Epithelial cell of proximal tubule (primary cell): ENCODE measurements around the gene PPOX. TPM values are rescaled to one million over a fixed set of nuclear protein-coding genes. Genes with fewer than 3 reads are reported as not detected.

ENCODE experiments used
- DNase-seq: peaks from one replicate; pipeline ENCODE4 v3.0.0-alpha.2; 2011; ENCODE audit warnings: low read depth
- H3K4me3 ChIP-seq: 2 replicates; pipeline ENCODE4 v1.5.1; 2011; ENCODE audit warnings: low read depth, mild to moderate bottlenecking, low read length
- CTCF ChIP-seq: conservative IDR thresholded peaks from 2 replicates; pipeline ENCODE4 v1.5.1; 2012; ENCODE audit warnings: low read depth, mild to moderate bottlenecking, low read length
- total RNA-seq: library from RNA; depleted of rRNA; stranded (reverse); fragments of >200 nt; gene quantifications from 2 replicates; pipeline ENCODE4 v1.2.3, GENCODE V29; 2015

Gene PPOX
- total RNA-seq, 1 donor from 2014 or later = 22.0 TPM

- no peak for TF ChIP-seq CTCF
- DNase-seq = no peak
- H3K4me3 ChIP-seq = no peak overlapping the region
These were observed 31.5 kb downstream of the PPOX start for GRCh38 chr1:161197560-161198193.

GRCh38 chr1:161198194-161198896 is 32.1 kb downstream of the PPOX start:
- H3K4me3 ChIP-seq = no peak overlapping the region
- no peak for DNase-seq
- no peak for TF ChIP-seq CTCF

- no peak within 1 kb of the TSS for H3K4me3 ChIP-seq
- TF ChIP-seq CTCF = no peak
- no peak for DNase-seq
These were observed 32.7 kb downstream of the PPOX start, which contains the start of gene ADAMTS4 for GRCh38 chr1:161198897-161199431. ADAMTS4 (minus strand) TSS chr1:161199054; CDS start chr1:161198627, 427 bp downstream.

GRCh38 chr1:161199506-161200139 is 33.4 kb downstream of the PPOX start:
- DNase-seq = no peak
- no peak for TF ChIP-seq CTCF
- no peak overlapping the region for H3K4me3 ChIP-seq

- H3K4me3 ChIP-seq = no peak overlapping the region
- no peak for TF ChIP-seq CTCF
- DNase-seq = no peak
These were observed 34.3 kb downstream of the PPOX start for GRCh38 chr1:161200421-161200991.

- peak overlapping the region; percentile 88 for H3K4me3 ChIP-seq
- DNase-seq = no peak
These were observed 35.0 kb downstream of the PPOX start for GRCh38 chr1:161200992-161201835.

More at GRCh38 chr1:161200992-161201835, 35.0 kb downstream of the PPOX start:
- no peak for TF ChIP-seq CTCF
